Esophagus squamous epithelium (tissue), 4 donors: Measurements from ENCODE around the gene GPN1.

Source experiments
- CTCF ChIP-seq, 6 experiments: fragments of 450-650 bp in 4 of 6; fragments of 200-600 bp in 2 of 6; sonication (generic) in 2 of 6; IDR thresholded peaks; one replicate each; pipeline ENCODE4 v1.5.1; 2016 to 2019; ENCODE audit warnings: antibody characterized with exemption in 6 of 6, mild to moderate bottlenecking in 4 of 6, moderate library complexity in 4 of 6
- POLR2A ChIP-seq, 4 donors: fragments of 450-650 bp; IDR thresholded peaks; one replicate each; pipeline ENCODE4 v1.6.1; 2017; ENCODE audit warnings: antibody characterized with exemption in 4 of 4, mild to moderate bottlenecking in 4 of 4, moderate library complexity in 3 of 4

- no peak for TF ChIP-seq CTCF (IDR thresholded peaks at IDR 0.05)
- no peak for TF ChIP-seq POLR2A (IDR thresholded peaks at IDR 0.05)
These were observed 7.9 kb downstream of the GPN1 start for GRCh38 chr2:27636766-27637165.
